ENCODE results near the gene HOXC12. TPM values are rescaled to one million over a fixed set of nuclear protein-coding genes. Genes with fewer than 3 reads are reported as not detected.

HOXC12 gene
- total RNA-seq, 2 experiments from 2014 or later = not detected

DNA sequence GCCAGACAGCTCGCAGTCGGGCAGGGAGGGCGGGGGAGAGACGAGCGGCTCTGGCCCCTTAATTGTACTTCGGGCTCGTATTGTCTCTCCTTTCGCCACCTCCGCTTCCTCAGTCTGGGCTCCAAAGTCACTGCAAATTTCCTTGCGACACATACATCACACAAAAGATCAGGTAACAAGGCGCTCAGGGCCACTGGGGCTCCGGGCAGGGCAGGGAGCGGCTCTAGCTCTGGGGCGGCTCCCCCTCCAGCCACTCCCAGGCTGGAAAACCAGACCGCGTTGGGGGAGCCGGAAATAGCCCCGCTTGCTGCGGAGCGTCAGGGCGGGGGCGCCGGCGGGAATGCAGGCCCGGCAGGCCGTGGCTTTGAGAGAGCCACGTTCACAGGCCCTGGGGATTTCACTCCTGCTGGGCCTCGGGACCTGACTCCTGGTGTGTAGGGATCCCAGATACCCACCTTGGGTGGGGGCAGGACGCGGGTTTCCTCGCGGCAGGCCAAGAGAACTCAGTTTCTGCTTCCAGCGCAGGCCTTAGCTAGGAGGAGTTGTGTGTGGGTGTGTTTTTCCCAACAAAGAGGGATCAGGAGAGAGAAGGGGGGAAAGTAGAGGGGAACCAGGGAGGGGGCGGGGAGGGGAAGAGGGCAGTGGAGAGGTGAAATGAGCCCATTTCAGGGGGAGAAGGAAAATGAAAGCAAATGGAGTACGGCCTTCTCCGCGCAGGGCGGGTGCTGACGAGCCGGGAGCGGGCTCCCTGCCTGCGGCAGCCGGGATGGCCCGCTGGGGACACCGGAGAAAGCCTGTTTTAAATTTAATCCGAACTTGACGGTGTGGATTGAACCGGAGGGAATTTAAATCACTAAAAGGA, 40.9 kb downstream of the HOXC12 start:
- H3K9me3 Mint-ChIP-seq = no peaks in the 10 kb centered on the region
- peaks cover 36% of the 10 kb centered on the region for H3K4me1 Mint-ChIP-seq (ENCODE audit: low read depth)
- ATAC-seq (peak; percentile 40), DNase-seq (peak; percentile 47)
- H3K4me3 Mint-ChIP-seq = peak overlapping the region; percentile 62
- ChIA-PET POLR2A (interaction anchor here (0.5 to 0.9 kb wide), 2 partner anchors 10 to 539 kb away, joined by 3 read pairs; no protein-coding TSS in a partner anchor), CTCF (interaction anchor here (0.9 to 2.7 kb wide), 6 partner anchors 9 to 213 kb away, joined by 3 to 8 read pairs (median 4); partner anchors contain the start of gene HOXC5)
- H3K27me3 Mint-ChIP-seq = peaks cover 85% of the 10 kb centered on the region
- no peak overlapping the region for H3K27ac Mint-ChIP-seq
- H3K36me3 Mint-ChIP-seq (ENCODE audit: low read depth) = peaks cover 2% of the 10 kb centered on the region
- intact Hi-C loops (cut with micrococcal nuclease) = no loop called here
- TF ChIP-seq, protein P1, sequence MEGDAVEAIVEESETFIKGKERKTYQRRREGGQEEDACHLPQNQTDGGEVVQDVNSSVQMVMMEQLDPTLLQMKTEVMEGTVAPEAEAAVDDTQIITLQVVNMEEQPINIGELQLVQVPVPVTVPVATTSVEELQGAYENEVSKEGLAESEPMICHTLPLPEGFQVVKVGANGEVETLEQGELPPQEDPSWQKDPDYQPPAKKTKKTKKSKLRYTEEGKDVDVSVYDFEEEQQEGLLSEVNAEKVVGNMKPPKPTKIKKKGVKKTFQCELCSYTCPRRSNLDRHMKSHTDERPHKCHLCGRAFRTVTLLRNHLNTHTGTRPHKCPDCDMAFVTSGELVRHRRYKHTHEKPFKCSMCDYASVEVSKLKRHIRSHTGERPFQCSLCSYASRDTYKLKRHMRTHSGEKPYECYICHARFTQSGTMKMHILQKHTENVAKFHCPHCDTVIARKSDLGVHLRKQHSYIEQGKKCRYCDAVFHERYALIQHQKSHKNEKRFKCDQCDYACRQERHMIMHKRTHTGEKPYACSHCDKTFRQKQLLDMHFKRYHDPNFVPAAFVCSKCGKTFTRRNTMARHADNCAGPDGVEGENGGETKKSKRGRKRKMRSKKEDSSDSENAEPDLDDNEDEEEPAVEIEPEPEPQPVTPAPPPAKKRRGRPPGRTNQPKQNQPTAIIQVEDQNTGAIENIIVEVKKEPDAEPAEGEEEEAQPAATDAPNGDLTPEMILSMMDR (IDR thresholded peaks at IDR 0.05) = no peak

- ATAC-seq (no peak), DNase-seq (no peak)
- Mint-ChIP-seq H3K27ac (no peak overlapping the region), H3K36me3 (ENCODE audit: low read depth) (peaks cover 2% of the 10 kb centered on the region), H3K4me3 (peak overlapping the region; percentile 62), H3K27me3 (peaks cover 86% of the 10 kb centered on the region), H3K4me1 (ENCODE audit: low read depth) (peaks cover 36% of the 10 kb centered on the region), H3K9me3 (no peaks in the 10 kb centered on the region)
- TF ChIP-seq, protein P1 (IDR thresholded peaks at IDR 0.05) = no peak
- CTCF ChIA-PET = interaction anchor here (0.8 to 6.7 kb wide), 9 partner anchors 8 to 253 kb away, joined by 3 to 58 read pairs (median 4); partner anchors contain the start of genes HOXC10 and HOXC5
- POLR2A ChIA-PET = interaction anchor here (0.5 to 2.5 kb wide), 3 partner anchors 10 to 538 kb away, joined by 3 to 7 read pairs (median 3); no protein-coding TSS in a partner anchor
- intact Hi-C loops (cut with micrococcal nuclease) = no loop called here
Observed at GRCh38 chr12:53996240-53997203, 41.8 kb downstream of the HOXC12 start.

- TF ChIP-seq, protein P1 (IDR thresholded peaks at IDR 0.05) = no peak
- Mint-ChIP-seq H3K4me1 (ENCODE audit: low read depth) (peaks cover 34% of the 10 kb centered on the region), H3K36me3 (ENCODE audit: low read depth) (peaks cover 2% of the 10 kb centered on the region), H3K27ac (no peak overlapping the region), H3K9me3 (no peaks in the 10 kb centered on the region), H3K27me3 (peaks cover 86% of the 10 kb centered on the region), H3K4me3 (no peak overlapping the region)
- ChIA-PET CTCF (interaction anchor here (0.8 to 6.7 kb wide), 8 partner anchors 8 to 254 kb away, joined by 3 to 58 read pairs (median 6); partner anchors contain the start of genes HOXC10 and HOXC5), POLR2A (interaction anchor here (2.5 kb wide), 1 partner anchor 36 kb away, joined by 7 read pairs; no protein-coding TSS in a partner anchor)
- intact Hi-C loops (cut with micrococcal nuclease) = no loop called here
- ATAC-seq (no peak), DNase-seq (no peak)
Observed at GRCh38 chr12:53997204-53998109, 42.8 kb downstream of the HOXC12 start.

- no peak overlapping the region for H3K4me3 Mint-ChIP-seq
- ATAC-seq (no peak), DNase-seq (no peak)
- no peak overlapping the region for H3K27ac Mint-ChIP-seq
- ChIA-PET CTCF (interaction anchor here (0.7 to 6.7 kb wide), 6 partner anchors 8 to 217 kb away, joined by 3 to 58 read pairs (median 8); partner anchors contain the start of genes HOXC10 and HOXC5), POLR2A (interaction anchor here (2.5 kb wide), 1 partner anchor 37 kb away, joined by 7 read pairs; no protein-coding TSS in a partner anchor)
- intact Hi-C loops (cut with micrococcal nuclease) = no loop called here
- H3K27me3 Mint-ChIP-seq = peaks cover 87% of the 10 kb centered on the region
- peaks cover 32% of the 10 kb centered on the region for H3K4me1 Mint-ChIP-seq (ENCODE audit: low read depth)
- H3K36me3 Mint-ChIP-seq (ENCODE audit: low read depth) = peaks cover 2% of the 10 kb centered on the region
- TF ChIP-seq, protein P1 (IDR thresholded peaks at IDR 0.05) = no peak
- H3K9me3 Mint-ChIP-seq = no peaks in the 10 kb centered on the region
Observed at GRCh38 chr12:53998110-53998899, 43.6 kb downstream of the HOXC12 start.
